Liver (tissue), 9 donors: ENCODE results near the gene CLN6. TPM values are rescaled to one million over a fixed set of nuclear protein-coding genes. Genes with fewer than 3 reads are reported as not detected.

Experiments
- DNase-seq: peaks from one replicate; pipeline ENCODE4 v3.0.0-alpha.2; 2017; ENCODE audit warnings: low spot score
- H3K27ac ChIP-seq, 2 donors: one replicate each; pipeline ENCODE4 v1.7.0; 2013; ENCODE audit warnings: inconsistent platforms in 2 of 2, low read length in 2 of 2, control low read depth in 1 of 2, low read depth in 1 of 2, mild to moderate bottlenecking in 1 of 2
- H3K27me3 ChIP-seq, 4 donors: one replicate each; pipeline versions ENCODE4 v1.6.1 to v1.7.0; 2013; ENCODE audit warnings: low read length in 3 of 4, inconsistent platforms in 1 of 4, mild to moderate bottlenecking in 1 of 4, moderate library complexity in 1 of 4; ENCODE audit not compliant: control insufficient read depth in 4 of 4, insufficient read depth in 4 of 4
- H3K36me3 ChIP-seq, 4 donors: one replicate each; pipeline versions ENCODE4 v1.6.1 to v1.7.0; 2013; ENCODE audit warnings: low read length in 3 of 4, mild to moderate bottlenecking in 3 of 4, low read depth in 1 of 4, moderate library complexity in 1 of 4; ENCODE audit not compliant: control insufficient read depth in 4 of 4, insufficient read depth in 3 of 4
- H3K4me1 ChIP-seq, 4 donors: one replicate each; pipeline versions ENCODE4 v1.6.1 to v1.7.0; 2013; ENCODE audit warnings: low read length in 3 of 4, mild to moderate bottlenecking in 3 of 4, moderate library complexity in 1 of 4; ENCODE audit not compliant: control insufficient read depth in 4 of 4, insufficient read depth in 4 of 4
- H3K4me3 ChIP-seq, 3 donors: one replicate each; pipeline versions ENCODE4 v1.6.1 to v1.7.0; 2013; ENCODE audit warnings: low read length in 3 of 3, control low read depth in 1 of 3, low read depth in 1 of 3, mild to moderate bottlenecking in 1 of 3
- H3K9ac ChIP-seq, 2 donors: one replicate each; pipeline ENCODE4 v1.7.0; 2013; ENCODE audit warnings: low read length in 2 of 2, mild to moderate bottlenecking in 2 of 2, moderate library complexity in 2 of 2, control low read depth in 1 of 2, low read depth in 1 of 2
- H3K9me3 ChIP-seq, 4 donors: one replicate each; pipeline versions ENCODE4 v1.6.1 to v1.7.0; 2013; ENCODE audit warnings: low read length in 3 of 4; ENCODE audit not compliant: control insufficient read depth in 4 of 4
- CTCF ChIP-seq: fragments of 150-350 bp; IDR thresholded peaks from 2 replicates; pipeline ENCODE4 v1.5.1; 2017; ENCODE audit warnings: improper control_type of control experiment, low read depth, low read length; ENCODE audit not compliant: missing input control
- EGR1 ChIP-seq, 2 donors: IDR thresholded peaks; 2 replicates each; pipeline ENCODE4 v1.6.1; 2016 to 2018; ENCODE audit warnings: antibody characterized with exemption in 2 of 2, low read depth in 2 of 2
- FOXA1 ChIP-seq: IDR thresholded peaks from 2 replicates; pipeline ENCODE4 v1.6.1; 2016; ENCODE audit warnings: antibody characterized with exemption
- FOXA2 ChIP-seq: IDR thresholded peaks from 2 replicates; pipeline ENCODE4 v1.6.1; 2016; ENCODE audit warnings: antibody characterized with exemption
- GABPA ChIP-seq, 2 donors: IDR thresholded peaks in 1 of 2; conservative IDR thresholded peaks in 1 of 2; 2 replicates each; pipeline ENCODE4 v1.6.1; 2016; ENCODE audit warnings: antibody characterized with exemption in 2 of 2, mild to moderate bottlenecking in 1 of 2, moderate library complexity in 1 of 2
- HNF4A ChIP-seq, 2 donors: conservative IDR thresholded peaks; 2 replicates each; pipeline ENCODE4 v1.6.1; 2016; ENCODE audit warnings: antibody characterized with exemption in 2 of 2, mild to moderate bottlenecking in 2 of 2
- HNF4G ChIP-seq: IDR thresholded peaks from 2 replicates; pipeline ENCODE4 v1.6.1; 2016; ENCODE audit warnings: antibody characterized with exemption
- JUND ChIP-seq, 2 donors: IDR thresholded peaks; 2 replicates each; pipeline ENCODE4 v1.6.1; 2016; ENCODE audit warnings: antibody characterized with exemption in 2 of 2
- NR2F2 ChIP-seq: IDR thresholded peaks from 2 replicates; pipeline ENCODE4 v1.6.1; 2016; ENCODE audit warnings: antibody characterized with exemption
- REST ChIP-seq: IDR thresholded peaks from 2 replicates; pipeline ENCODE4 v1.6.1; 2016; ENCODE audit warnings: antibody characterized with exemption, mild to moderate bottlenecking
- RXRA ChIP-seq, 2 donors: IDR thresholded peaks; 2 replicates each; pipeline ENCODE4 v1.6.1; 2017 to 2018; ENCODE audit warnings: antibody characterized with exemption in 2 of 2, mild to moderate bottlenecking in 1 of 2
- SP1 ChIP-seq: IDR thresholded peaks from 2 replicates; pipeline ENCODE4 v1.6.1; 2018; ENCODE audit warnings: antibody characterized with exemption, mild to moderate bottlenecking
- TAF1 ChIP-seq: conservative IDR thresholded peaks from 2 replicates; pipeline ENCODE4 v1.6.1; 2016; ENCODE audit warnings: antibody characterized with exemption, mild to moderate bottlenecking
- ZBTB33 ChIP-seq: IDR thresholded peaks from 2 replicates; pipeline ENCODE4 v1.6.1; 2016; ENCODE audit warnings: antibody characterized with exemption
- WGBS: extraction: QIAGEN DNeasy Blood & Tissue Kit; methylation state at CpG from one replicate; pipeline ENCODE4 v1.1.7; 2013; 5-methylcytosine and 5-hydroxymethylcytosine counted together
- polyA plus RNA-seq, 2 donors: library from polyadenylated mRNA; stranded (reverse) in 1 of 2; unstranded in 1 of 2; fragments of 200-250 nt in 1 of 2; fragments of >200 nt in 1 of 2; fragmentation: Nextera tagmentation in 1 of 2; extraction: Ambion mirVana in 1 of 2; gene quantifications; one replicate each; pipeline versions ENCODE4 v1.2.1 to v1.2.3, GENCODE V29; 2013 to 2015
- total RNA-seq, 2 donors: library from RNA; depleted of rRNA; stranded (reverse); fragments of >200 nt; gene quantifications; one replicate each; pipeline ENCODE4 v1.2.3, GENCODE V29; 2014
- TF ChIP-seq, protein P1 (sequence below): IDR thresholded peaks from 2 replicates; pipeline ENCODE4 v1.6.1; 2016; ENCODE audit warnings: antibody characterized with exemption
- donor health status: healthy.
- donor health status: healthy.
- donor health status: healthy.
- donor health status: healthy.
- donor health status: healthy.

The CLN6 gene
- total and polyA plus RNA-seq, 4 donors: 7.2 to 21.2 (median 15.4) TPM

- H3K4me3 ChIP-seq: no peak overlapping the region
- no peaks in the 10 kb centered on the region for H3K9me3 ChIP-seq
- DNase-seq: no peak
- no peak overlapping the region for H3K27ac ChIP-seq
- TF ChIP-seq REST (no peak), FOXA2 (no peak), JUND (IDR thresholded peaks at IDR 0.05) (no peak), HNF4A (conservative IDR thresholded peaks at IDR 0.05) (no peak)
- TF ChIP-seq, protein P1, sequence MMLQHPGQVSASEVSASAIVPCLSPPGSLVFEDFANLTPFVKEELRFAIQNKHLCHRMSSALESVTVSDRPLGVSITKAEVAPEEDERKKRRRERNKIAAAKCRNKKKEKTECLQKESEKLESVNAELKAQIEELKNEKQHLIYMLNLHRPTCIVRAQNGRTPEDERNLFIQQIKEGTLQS: no peak
- no peak overlapping the region for H3K9ac ChIP-seq
- 94% methylated on average over 3 of the region's 3 CpGs for WGBS
- H3K4me1 ChIP-seq: peaks cover 0 to 4% (median 3%) of the 10 kb centered on the region in 4 donors
- no peaks in the 10 kb centered on the region for H3K27me3 ChIP-seq
- no peaks in the 10 kb centered on the region for H3K36me3 ChIP-seq
Measured at GRCh38 chr15:68261980-68262379, 32.5 kb upstream of the CLN6 start.

GRCh38 chr15:68261241-68261640 lies 31.7 kb upstream of the CLN6 start:
- H3K4me1 ChIP-seq: peaks cover 0 to 11% (median 6%) of the 10 kb centered on the region in 4 donors
- no peak overlapping the region for H3K4me3 ChIP-seq
- H3K27me3 ChIP-seq: no peaks in the 10 kb centered on the region
- TF ChIP-seq RXRA (IDR thresholded peaks at IDR 0.05) (no peak), REST (no peak), SP1 (no peak), GABPA (IDR thresholded peaks at IDR 0.05 in 1 of 2, conservative IDR thresholded peaks at IDR 0.05 in 1 of 2) (no peak), NR2F2 (no peak), CTCF (no peak), FOXA1 (no peak), HNF4G (no peak), HNF4A (conservative IDR thresholded peaks at IDR 0.05) (no peak), TAF1 (no peak), EGR1 (IDR thresholded peaks at IDR 0.05; ENCODE audit: low read depth in 2 of 2) (no peak), JUND (IDR thresholded peaks at IDR 0.05) (no peak), ZBTB33 (no peak), FOXA2 (no peak)
- TF ChIP-seq, protein P1: no peak
- H3K9me3 ChIP-seq: no peaks in the 10 kb centered on the region
- no peaks in the 10 kb centered on the region for H3K36me3 ChIP-seq
- DNase-seq: no peak
- H3K27ac ChIP-seq: no peak overlapping the region
- 94% methylated on average over 3 of the region's 3 CpGs for WGBS
- no peak overlapping the region for H3K9ac ChIP-seq
